T-helper 1 cell treated with Interleukin-12 subunit alpha and Interleukin-12 subunit beta and Interleukin-4 antibody, amounts not matched to agents 30 ng/mL and 1 ng/mL, for 36 hours (primary cell): Measurements from ENCODE around the gene WDR89. TPM values are rescaled to one million over a fixed set of nuclear protein-coding genes. Genes with fewer than 3 reads are reported as not detected.
"Not testable (repeated sequence)": the region's sequence is repeated elsewhere in the genome, so short reads cannot be mapped to it uniquely, and the experiment has no call there.

ENCODE experiments used
- intact Hi-C: fragments of 100-400 bp; cut with micrococcal nuclease; formaldehyde crosslinking; loops from one replicate; pipeline ENCODE4 v1.15.1; 2024
- total RNA-seq: library from RNA; stranded (reverse); gene quantifications from 2 replicates; pipeline ENCODE4 v1.2.3, GENCODE V29; 2022

Gene WDR89
- total RNA-seq, 1 donor from 2014 or later = 24.2 TPM

- intact Hi-C loops = no loop called here
Measured at GRCh38 chr14:63654936-63655335, 13.3 kb upstream of the WDR89 start.

DNA sequence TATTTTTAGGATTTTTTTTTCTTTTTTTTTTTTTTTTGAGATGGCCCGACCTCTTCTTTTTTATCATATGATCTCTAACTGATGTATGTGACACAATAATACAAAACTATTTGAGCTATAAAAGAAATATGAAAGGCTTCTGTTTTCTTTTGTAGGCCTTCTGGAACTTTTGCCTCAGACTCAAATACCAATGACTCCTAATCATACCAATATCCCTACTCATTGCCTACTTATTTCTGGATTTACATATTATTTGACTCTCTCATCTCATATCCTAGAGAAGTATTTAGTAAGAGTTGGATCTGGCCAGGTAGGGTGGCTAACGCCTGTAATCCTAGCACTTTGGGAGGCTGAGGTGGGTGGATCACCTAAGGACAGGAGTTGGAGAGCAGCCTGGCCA, 12.7 kb upstream of the WDR89 start:
- intact Hi-C loops = no loop called here

- intact Hi-C loops = no loop called here
Measured at GRCh38 chr14:63652406-63652805, 10.7 kb upstream of the WDR89 start.

- intact Hi-C loops = no loop called here
Measured at GRCh38 chr14:63650256-63650952, 8.7 kb upstream of the WDR89 start.

DNA sequence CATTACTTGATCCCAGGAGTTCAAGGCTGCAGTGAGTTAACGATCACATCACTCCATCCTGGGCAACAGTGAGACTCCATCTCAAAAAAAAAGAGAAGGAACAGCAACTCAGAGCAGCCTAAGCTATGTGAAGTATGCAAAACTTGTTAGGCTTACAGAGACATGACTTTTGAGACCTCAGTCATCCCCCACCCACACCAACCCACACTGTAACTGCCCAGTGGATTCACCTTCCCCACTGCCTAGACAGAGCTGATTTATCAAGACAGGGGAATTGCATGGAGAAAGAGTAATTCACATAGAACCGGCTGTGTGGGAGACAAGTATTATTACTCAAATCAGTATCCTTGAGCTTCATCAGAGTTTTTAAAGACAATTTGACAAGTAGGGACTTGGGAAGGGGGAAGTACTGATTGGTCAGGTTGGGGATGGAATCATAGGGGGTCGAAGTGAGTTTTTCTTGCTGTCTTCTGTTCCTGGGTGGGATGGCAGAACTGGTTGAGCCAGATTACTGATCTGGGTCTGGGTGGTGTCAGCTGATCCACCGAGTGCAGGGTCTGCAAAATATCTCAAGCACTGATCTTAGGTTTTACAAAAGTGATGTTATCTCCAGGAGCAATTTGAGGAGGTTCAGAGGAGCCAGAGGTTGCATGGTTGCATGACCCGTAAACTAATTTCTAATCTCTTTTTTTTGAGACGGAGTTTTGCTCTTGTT, 6.2 kb upstream of the WDR89 start:
- intact Hi-C loops = loop anchor here (10.0 kb wide), 1 partner anchor 647 kb away; the partner anchor contains the start of gene ESR2

DNA sequence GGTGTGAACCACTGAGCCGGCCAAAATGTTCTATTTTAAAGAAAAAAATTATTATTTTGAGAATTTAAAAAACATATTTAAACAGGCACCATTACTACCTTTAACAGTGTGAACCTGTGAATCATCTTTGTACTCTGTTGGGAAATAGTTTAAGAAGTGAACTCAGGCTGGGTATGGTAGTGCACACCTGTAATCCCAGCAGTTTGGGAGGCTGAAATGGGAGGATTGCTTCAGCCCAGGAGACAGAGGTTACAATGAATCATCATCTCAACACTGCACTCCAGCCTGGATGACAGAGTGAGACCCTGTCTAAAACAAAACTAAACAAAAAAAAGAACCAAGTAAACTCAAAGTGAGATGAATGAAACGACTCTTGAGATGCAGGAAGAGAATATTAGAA, 3.1 kb upstream of the WDR89 start:
- intact Hi-C loops = loop anchor here (5.0 to 10.0 kb wide), 4 partner anchors 68 to 693 kb away; partner anchors contain the start of genes ESR2 and SYNE2

DNA sequence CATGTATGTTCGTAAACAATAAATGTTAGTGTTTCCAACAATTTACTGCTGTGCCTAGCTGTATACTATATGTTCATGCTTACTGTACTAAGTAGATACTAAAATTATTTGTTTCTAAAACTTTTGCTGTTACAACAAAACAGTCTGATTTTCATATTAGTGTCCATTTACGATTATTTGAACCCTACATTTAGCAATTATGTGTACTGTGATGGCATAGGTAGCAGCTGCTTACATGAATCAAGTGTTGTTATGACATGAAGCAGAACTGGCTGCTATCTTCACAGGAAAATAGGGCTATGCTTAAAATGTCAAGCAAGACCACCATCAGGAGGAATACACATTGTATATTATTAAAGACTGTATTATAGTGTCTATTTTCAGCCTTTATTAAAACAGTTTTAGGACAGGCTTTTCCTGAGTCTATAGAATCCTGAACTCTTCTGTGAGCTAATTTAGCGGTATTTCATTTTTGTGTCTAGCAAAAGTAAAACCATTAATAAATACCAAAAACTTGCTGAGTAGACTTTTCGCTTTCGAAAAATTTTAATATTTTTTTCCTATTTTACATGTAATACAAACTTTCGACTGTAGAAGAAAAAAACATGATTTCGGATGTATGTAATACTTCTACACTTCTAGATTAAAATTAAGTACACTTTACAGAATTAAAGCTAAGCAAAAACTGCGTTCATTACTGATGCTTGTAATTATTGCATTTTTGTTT, 1.1 kb upstream of the WDR89 start:
- intact Hi-C loops = loop anchor here (1.0 to 10.0 kb wide), 15 partner anchors 69 to 897 kb away; partner anchors contain the start of genes ESR2, HSPA2, MTHFD1 and PPP2R5E

DNA sequence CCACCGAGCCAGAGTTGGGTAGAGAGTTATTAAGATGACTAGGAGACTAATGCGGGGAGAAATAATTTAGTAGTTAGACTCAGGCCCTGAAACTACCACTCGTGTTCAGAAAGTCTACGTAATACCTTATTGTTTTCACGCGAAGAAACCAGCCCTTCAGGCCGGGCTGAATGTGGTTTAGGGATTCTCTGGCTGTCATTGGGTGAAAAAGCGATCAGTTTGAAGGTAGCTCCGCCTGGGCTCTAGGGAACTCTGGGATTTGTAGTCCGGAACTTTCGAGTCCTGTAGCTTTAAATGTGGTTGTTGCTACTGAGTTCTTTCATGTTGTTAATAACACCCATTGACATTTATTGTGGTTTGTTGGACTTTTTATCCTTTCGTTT, 549 bp upstream of the WDR89 start:
- intact Hi-C loops = loop anchor here (1.0 to 10.0 kb wide), 15 partner anchors 70 to 898 kb away; partner anchors contain the start of genes ESR2, HSPA2, MTHFD1 and PPP2R5E

- intact Hi-C loops = no loop called here
Measured at GRCh38 chr14:63638493-63638892, 3.2 kb downstream of the WDR89 start.

GRCh38 chr14:63636094-63636635, 5.5 kb downstream of the WDR89 start:
- intact Hi-C loops = not testable (repeated sequence)

DNA sequence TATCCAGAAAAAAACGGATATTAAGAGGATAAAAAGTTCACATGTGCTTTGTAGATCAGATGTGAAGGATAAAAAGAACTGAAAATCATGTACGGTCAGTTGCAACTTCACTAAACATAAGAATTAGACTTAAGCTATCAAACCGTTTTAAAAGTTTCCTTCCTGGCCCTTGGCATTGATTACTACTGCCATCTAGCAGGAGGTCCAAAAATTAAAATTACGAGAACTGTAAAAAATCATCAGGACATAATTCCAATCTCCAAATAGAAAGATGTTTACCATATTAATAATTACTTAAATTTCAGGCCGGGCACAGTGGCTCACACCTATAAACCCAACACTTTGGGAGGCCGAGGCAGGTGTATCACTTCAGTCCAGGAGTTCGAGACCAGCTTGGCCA, 7.9 kb downstream of the WDR89 start:
- intact Hi-C loops = loop anchor here (1.0 to 2.0 kb wide), 3 partner anchors 8 to 245 kb away; partner anchors contain the start of gene WDR89

- intact Hi-C loops = loop anchor here (1.0 to 2.0 kb wide), 3 partner anchors 8 to 244 kb away; partner anchors contain the start of gene WDR89
Measured at GRCh38 chr14:63632932-63633514, 8.6 kb downstream of the WDR89 start.

- intact Hi-C loops = no loop called here
Measured at GRCh38 chr14:63624701-63625100, 17.0 kb downstream of the WDR89 start.

- intact Hi-C loops = no loop called here
Measured at GRCh38 chr14:63624203-63624602, 17.5 kb downstream of the WDR89 start.

GRCh38 chr14:63621975-63622374, 19.7 kb downstream of the WDR89 start:
- intact Hi-C loops = not testable (repeated sequence)

DNA sequence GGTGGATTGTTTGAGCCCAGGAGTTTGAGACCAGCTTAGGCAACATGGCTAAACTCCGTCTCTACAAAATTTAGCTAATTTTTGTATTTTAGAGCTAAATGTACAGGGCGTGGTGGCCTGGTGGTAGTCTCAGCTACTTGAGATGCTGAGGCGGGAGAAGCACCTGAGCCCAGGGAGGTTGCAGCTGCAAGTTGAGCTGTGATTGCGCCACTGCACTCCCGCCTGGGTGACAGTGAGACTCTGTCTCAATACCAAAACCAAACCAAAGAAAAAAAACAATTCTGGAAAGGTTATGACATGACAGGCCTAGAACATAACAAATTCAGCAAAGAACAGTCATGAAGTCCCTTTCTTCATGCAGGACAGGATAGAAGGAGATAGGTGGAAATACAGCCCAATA, 25.7 kb downstream of the WDR89 start:
- intact Hi-C loops = no loop called here

GRCh38 chr14:63614679-63615363, 26.9 kb downstream of the WDR89 start:
- intact Hi-C loops = no loop called here

- intact Hi-C loops = no loop called here
Measured at GRCh38 chr14:63611078-63611477, 30.6 kb downstream of the WDR89 start.

DNA sequence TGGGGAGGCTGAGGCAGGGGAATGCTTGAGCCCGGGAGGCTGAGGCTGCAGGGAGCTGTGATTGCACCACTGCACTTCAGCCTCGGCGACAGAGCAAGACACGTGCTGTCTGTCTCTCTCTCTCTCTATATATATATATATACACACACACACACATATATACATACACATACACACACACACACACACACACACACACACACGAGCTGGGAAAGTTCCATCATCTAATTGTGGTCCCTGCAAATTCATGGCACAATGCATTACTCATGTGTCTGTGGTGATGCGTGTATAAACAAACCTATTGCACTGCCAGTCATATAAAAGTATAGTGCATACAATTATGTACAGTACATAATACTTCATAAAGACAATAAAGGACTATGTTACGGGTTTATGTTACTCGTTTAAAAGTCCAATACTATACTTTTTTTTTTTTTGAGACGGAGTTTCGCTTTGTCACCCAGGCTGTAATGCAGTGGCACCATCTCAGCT, 36.6 kb downstream of the WDR89 start:
- intact Hi-C loops = no loop called here

DNA sequence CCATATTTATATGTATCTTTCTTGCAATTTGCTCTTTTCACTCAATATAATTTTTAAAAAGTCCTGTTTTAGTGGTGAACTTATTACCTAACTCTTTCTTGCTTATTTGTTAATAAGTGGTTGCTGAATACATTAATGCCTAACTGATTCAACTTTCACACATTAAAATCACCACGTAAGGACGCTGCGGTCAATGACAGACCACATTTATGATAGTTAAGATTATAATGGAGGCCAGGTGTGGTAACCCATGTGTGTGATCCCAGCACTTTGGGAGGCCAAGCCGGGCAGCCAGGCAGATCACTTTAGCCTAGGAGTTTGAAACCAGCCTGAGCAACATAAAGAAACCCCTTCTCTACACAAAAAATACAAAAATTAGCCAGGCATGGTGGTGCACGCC, 37.0 kb downstream of the WDR89 start:
- intact Hi-C loops = no loop called here
